ENCODE measurements around the gene DLG4.

- TF ChIP-seq, protein P1, sequence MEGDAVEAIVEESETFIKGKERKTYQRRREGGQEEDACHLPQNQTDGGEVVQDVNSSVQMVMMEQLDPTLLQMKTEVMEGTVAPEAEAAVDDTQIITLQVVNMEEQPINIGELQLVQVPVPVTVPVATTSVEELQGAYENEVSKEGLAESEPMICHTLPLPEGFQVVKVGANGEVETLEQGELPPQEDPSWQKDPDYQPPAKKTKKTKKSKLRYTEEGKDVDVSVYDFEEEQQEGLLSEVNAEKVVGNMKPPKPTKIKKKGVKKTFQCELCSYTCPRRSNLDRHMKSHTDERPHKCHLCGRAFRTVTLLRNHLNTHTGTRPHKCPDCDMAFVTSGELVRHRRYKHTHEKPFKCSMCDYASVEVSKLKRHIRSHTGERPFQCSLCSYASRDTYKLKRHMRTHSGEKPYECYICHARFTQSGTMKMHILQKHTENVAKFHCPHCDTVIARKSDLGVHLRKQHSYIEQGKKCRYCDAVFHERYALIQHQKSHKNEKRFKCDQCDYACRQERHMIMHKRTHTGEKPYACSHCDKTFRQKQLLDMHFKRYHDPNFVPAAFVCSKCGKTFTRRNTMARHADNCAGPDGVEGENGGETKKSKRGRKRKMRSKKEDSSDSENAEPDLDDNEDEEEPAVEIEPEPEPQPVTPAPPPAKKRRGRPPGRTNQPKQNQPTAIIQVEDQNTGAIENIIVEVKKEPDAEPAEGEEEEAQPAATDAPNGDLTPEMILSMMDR (IDR thresholded peaks at IDR 0.05 in 8 of 11, conservative IDR thresholded peaks at IDR 0.05 in 3 of 11) = no peak
- TF ChIP-seq POLR2AphosphoS5 (IDR thresholded peaks at IDR 0.05) (no peak), POLR2A (IDR thresholded peaks at IDR 0.05) (no peak)
These were observed 29.2 kb upstream of the DLG4 start for GRCh38 chr17:7248796-7249195.
